NCI-H510A treated with DMSO at 0.1 percent for 48 hours (cell line): ENCODE measurements around the gene TMC8.
"Not testable (repeated sequence)": the region's sequence is repeated elsewhere in the genome, so short reads cannot be mapped to it uniquely, and the experiment has no call there.

Experiments used
- DNase-seq: peaks from one replicate; lab custom pipeline; 2025; lab: John Stamatoyannopoulos, UW

Gene TMC8

GRCh38 chr17:78135858-78136500 is 5.4 kb downstream of the TMC8 start:
- no peak for DNase-seq

GRCh38 chr17:78137392-78138203 is 7.0 kb downstream of the TMC8 start:
- DNase-seq = no peak

GRCh38 chr17:78138204-78139060 is 7.9 kb downstream of the TMC8 start:
- DNase-seq = no peak

GRCh38 chr17:78139861-78140168 is 9.2 kb downstream of the TMC8 start:
- not testable (repeated sequence) for DNase-seq

GRCh38 chr17:78140169-78141051 is 9.8 kb downstream of the TMC8 start:
- no peak for DNase-seq

- no peak for DNase-seq
Observed at GRCh38 chr17:78141437-78142118, 11.0 kb downstream of the TMC8 start.

GRCh38 chr17:78142119-78142861 is 11.7 kb downstream of the TMC8 start:
- peak; percentile 50 for DNase-seq

- DNase-seq = no peak
Observed at GRCh38 chr17:78143214-78144146, 12.9 kb downstream of the TMC8 start.

GRCh38 chr17:78144147-78144719 is 13.7 kb downstream of the TMC8 start:
- no peak for DNase-seq

- no peak for DNase-seq
Observed at GRCh38 chr17:78144736-78145641, 14.4 kb downstream of the TMC8 start.

GRCh38 chr17:78146471-78146869 is 15.9 kb downstream of the TMC8 start:
- no peak for DNase-seq

- no peak for DNase-seq
Observed at GRCh38 chr17:78146881-78147280, 16.3 kb downstream of the TMC8 start.

GRCh38 chr17:78147315-78147998 is 16.9 kb downstream of the TMC8 start:
- no peak for DNase-seq

GRCh38 chr17:78148286-78149016 is 17.9 kb downstream of the TMC8 start:
- no peak for DNase-seq

GRCh38 chr17:78151514-78152008 is 21.0 kb downstream of the TMC8 start:
- DNase-seq = no peak
